T-cell (primary cell): ENCODE data around the gene REEP6. TPM values are rescaled to one million over a fixed set of nuclear protein-coding genes. Genes with fewer than 3 reads are reported as not detected.
"Not testable (repeated sequence)": the region's sequence is repeated elsewhere in the genome, so short reads cannot be mapped to it uniquely, and the experiment has no call there.

Source experiments
- ATAC-seq, 4 experiments: fragments of 200-7000 bp in 3 of 4; fragments of 150-1000 bp in 1 of 4; cut with Tn5 transposase; replicated peaks in 1 of 4; 1 replicate in 3 of 4; 2 replicates in 1 of 4; pipeline ENCODE4 v1.10.0; 2021; ENCODE audit warnings: moderate library complexity in 3 of 4, mild to moderate bottlenecking in 2 of 4, moderate number of reproducible peaks in 1 of 4
- CTCF ChIA-PET, 2 donors: fragments of 300-600 bp; sonication (Branson Sonifier 250); formaldehyde crosslinking; loops; one replicate each; lab custom pipeline; 2022; ENCODE audit warnings: antibody characterized with exemption in 2 of 2; lab: Charles Lee
- POLR2A ChIA-PET, 2 donors: fragments of 300-600 bp; sonication (Branson Sonifier 250); formaldehyde crosslinking; loops; one replicate each; lab custom pipeline; 2022; ENCODE audit warnings: antibody characterized with exemption in 2 of 2; lab: Charles Lee
- DNase-seq, 35 experiments: peaks; one replicate each; pipeline versions ENCODE4 v3.0.0 to v3.0.0-alpha.2; 2013 to 2023
- H3K27ac ChIP-seq: one replicate; pipeline ENCODE4 v1.5.1; 2013; ENCODE audit warnings: low read length
- H3K27me3 ChIP-seq, 2 experiments: replicated peaks in 1 of 2; 1 replicate in 1 of 2; 2 replicates in 1 of 2; pipeline versions ENCODE4 v1.6.1 to v1.7.0; 2013; ENCODE audit warnings: low read length in 1 of 2, mixed read lengths in 1 of 2; ENCODE audit not compliant: control insufficient read depth in 2 of 2, insufficient read depth in 2 of 2; ENCODE audit errors: extremely low read depth in 1 of 2
- H3K36me3 ChIP-seq, 2 donors: 1 replicate in 1 of 2; 2 replicates in 1 of 2; pipeline versions ENCODE4 v1.6.1 to v1.7.0; 2013; ENCODE audit warnings: low read length in 1 of 2; ENCODE audit not compliant: control insufficient read depth in 2 of 2, insufficient read depth in 1 of 2; ENCODE audit errors: extremely low read depth in 1 of 2
- H3K4me1 ChIP-seq, 2 experiments: 1 replicate in 1 of 2; 2 replicates in 1 of 2; pipeline versions ENCODE4 v1.6.1 to v1.7.0; 2013; ENCODE audit warnings: low read length in 2 of 2, mixed read lengths in 1 of 2; ENCODE audit not compliant: insufficient read depth in 2 of 2, control insufficient read depth in 1 of 2; ENCODE audit errors: extremely low read depth in 1 of 2
- H3K4me3 ChIP-seq, 2 donors: 1 replicate in 1 of 2; 2 replicates in 1 of 2; pipeline versions ENCODE4 v1.5.1 to v1.7.0; 2013; ENCODE audit warnings: mild to moderate bottlenecking in 2 of 2, low read length in 1 of 2, moderate library complexity in 1 of 2; ENCODE audit not compliant: control insufficient read depth in 1 of 2; ENCODE audit errors: extremely low read depth in 1 of 2
- H3K9me3 ChIP-seq: 2 replicates; pipeline ENCODE4 v1.7.0; 2013
- H3K27ac Mint-ChIP-seq, 2 donors: one replicate each; pipeline ENCODE4 v1.8.0; 2020 to 2021; ENCODE audit warnings: mild to moderate bottlenecking in 2 of 2, mixed read lengths in 2 of 2
- H3K27me3 Mint-ChIP-seq, 2 donors: one replicate each; pipeline ENCODE4 v1.8.0; 2021 to 2022; ENCODE audit warnings: mixed read lengths in 2 of 2
- H3K36me3 Mint-ChIP-seq: one replicate; pipeline ENCODE4 v1.8.0; 2021; ENCODE audit warnings: mixed read lengths
- H3K4me1 Mint-ChIP-seq, 3 donors: one replicate each; pipeline ENCODE4 v1.8.0; 2020 to 2022; ENCODE audit warnings: mixed read lengths in 3 of 3, mild to moderate bottlenecking in 1 of 3
- H3K4me3 Mint-ChIP-seq, 3 donors: one replicate each; pipeline ENCODE4 v1.8.0; 2020 to 2022; ENCODE audit warnings: mild to moderate bottlenecking in 3 of 3, mixed read lengths in 3 of 3, moderate library complexity in 3 of 3
- H3K9me3 Mint-ChIP-seq, 3 donors: one replicate each; pipeline ENCODE4 v1.8.0; 2020 to 2022; ENCODE audit warnings: mixed read lengths in 3 of 3
- WGBS: methylation state at CpG from one replicate; pipeline ENCODE4 v1.1.5; 2013; ENCODE audit warnings: missing lambda C conversion rate; ENCODE audit not compliant: insufficient coverage; 5-methylcytosine and 5-hydroxymethylcytosine counted together
- total RNA-seq, 35 experiments: library from RNA in 6 of 35; stranded (reverse) in 6 of 35; fragments of 120-200 nt in 1 of 35; gene quantifications; one replicate each; pipeline versions ENCODE4 v1.2.1 to v1.2.4 and lab custom pipeline; 2013 to 2026

Gene REEP6
- total RNA-seq, 5 donors from 2014 or later (not counting 1 experiment from before 2014, with no cell fraction given), result 2.2 to 6.9 (median 5.5) TPM

DNA sequence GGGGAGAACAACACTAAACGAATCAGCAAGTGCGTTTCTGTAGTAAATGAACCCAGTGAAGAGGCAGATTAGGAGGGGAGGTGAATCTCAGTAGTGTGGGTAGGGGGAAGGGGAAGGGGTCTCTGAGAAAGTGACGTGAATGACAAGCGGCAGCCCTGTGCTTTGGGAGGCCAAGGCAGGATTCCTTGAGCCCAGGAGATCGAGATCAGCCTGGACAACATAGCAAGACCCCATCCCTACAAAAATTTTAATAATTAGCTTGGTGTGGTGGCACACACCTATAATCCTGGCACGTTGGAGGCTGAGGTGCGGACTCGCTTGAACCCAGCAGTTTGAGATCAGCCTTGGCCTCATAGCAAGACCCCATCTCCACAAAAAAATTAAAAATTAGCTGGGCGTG is 41.0 kb downstream of the REEP6 start:
- ChIA-PET CTCF (no interaction called here), POLR2A (no interaction called here)
- no peaks in the 10 kb centered on the region for H3K9me3 ChIP-seq
- no peak overlapping the region for H3K27ac Mint-ChIP-seq
- no peaks in the 10 kb centered on the region for H3K36me3 Mint-ChIP-seq
- no peaks in the 10 kb centered on the region for H3K36me3 ChIP-seq
- H3K27me3 ChIP-seq, result peaks cover 0 to 63% of the 10 kb centered on the region in 2 experiments
- no peak overlapping the region for H3K4me3 ChIP-seq
- no peaks in the 10 kb centered on the region for H3K9me3 Mint-ChIP-seq
- peaks cover 26 to 33% of the 10 kb centered on the region in 2 donors for H3K27me3 Mint-ChIP-seq
- no CpG with 5 or more reads among the region's 9 CpGs for WGBS
- no peak for DNase-seq
- no peak for ATAC-seq
- no peak overlapping the region for H3K27ac ChIP-seq
- no peaks in the 10 kb centered on the region for H3K4me1 Mint-ChIP-seq
- no peaks in the 10 kb centered on the region for H3K4me1 ChIP-seq
- H3K4me3 Mint-ChIP-seq, result no peak overlapping the region

DNA sequence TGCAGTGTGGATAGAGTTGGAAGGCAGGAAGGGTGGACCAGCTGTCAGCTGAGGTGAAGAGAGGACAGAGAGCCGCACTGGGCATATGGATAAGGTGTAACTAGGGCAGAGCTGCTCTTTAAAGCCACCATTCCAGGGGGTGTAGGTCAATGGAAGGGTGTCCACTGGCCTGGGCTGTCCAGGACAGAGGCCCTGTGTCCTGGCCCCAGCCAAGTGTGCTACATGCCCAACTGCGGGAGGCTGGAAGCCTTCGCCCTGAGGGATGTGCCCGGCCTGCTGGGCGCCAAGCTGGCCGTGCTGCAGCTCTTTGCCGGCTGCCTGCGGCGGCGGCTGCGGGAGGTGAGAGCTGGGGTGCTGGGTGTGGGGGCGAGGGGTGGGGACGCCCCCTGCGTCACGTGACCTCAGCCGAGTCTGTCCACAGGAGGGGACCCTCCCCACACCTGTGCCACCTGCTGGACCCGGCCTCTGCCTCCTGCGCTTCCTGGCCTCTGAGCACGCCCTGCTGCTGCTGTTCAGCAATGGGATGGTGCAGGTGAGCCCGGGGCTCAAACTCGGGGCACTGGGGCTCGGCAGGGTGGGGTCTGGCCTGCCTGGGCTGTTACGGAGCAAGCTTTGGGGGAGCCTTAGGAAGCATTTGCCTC is 42.6 kb downstream of the REEP6 start:
- Mint-ChIP-seq H3K36me3 (no peaks in the 10 kb centered on the region), H3K27me3 (peaks cover 20 to 29% of the 10 kb centered on the region in 2 donors), H3K4me1 (no peaks in the 10 kb centered on the region), H3K27ac (no peak overlapping the region), H3K4me3 (no peak overlapping the region), H3K9me3 (no peaks in the 10 kb centered on the region)
- no peaks in the 10 kb centered on the region for H3K36me3 ChIP-seq
- no peaks in the 10 kb centered on the region for H3K4me1 ChIP-seq
- no peaks in the 10 kb centered on the region for H3K9me3 ChIP-seq
- DNase-seq, result no peak
- H3K27me3 ChIP-seq, result peaks cover 0 to 63% of the 10 kb centered on the region in 2 experiments
- WGBS, result 81% methylated on average over 10 of the region's 23 CpGs
- POLR2A ChIA-PET, result no interaction called here
- no peak overlapping the region for H3K4me3 ChIP-seq
- no peak for ATAC-seq
- no peak overlapping the region for H3K27ac ChIP-seq
- CTCF ChIA-PET, result interaction anchor here in 1 of 2 donors (0.6 to 0.7 kb wide), 2 partner anchors 13 to 134 kb away, joined by 4 to 11 read pairs; no protein-coding TSS in a partner anchor

DNA sequence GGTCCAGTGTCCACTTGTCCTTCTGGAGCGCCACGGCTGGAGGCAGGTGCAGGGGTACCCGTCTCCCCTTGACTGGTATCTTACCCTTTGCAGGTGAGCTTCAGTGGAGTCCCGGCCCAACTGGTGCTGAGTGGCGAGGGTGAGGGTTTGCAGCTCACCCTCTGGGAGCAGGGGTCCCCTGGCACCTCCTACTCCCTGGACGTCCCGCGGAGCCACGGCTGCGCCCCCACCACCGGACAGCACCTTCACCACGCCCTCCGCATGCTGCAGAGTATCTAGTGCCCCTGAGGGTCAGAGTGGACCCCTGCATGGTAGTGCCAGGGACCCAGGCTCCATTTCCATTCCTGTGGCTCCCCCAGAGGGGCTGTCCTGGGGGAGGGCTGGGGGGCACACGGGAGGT is 44.0 kb downstream of the REEP6 start:
- H3K9me3 Mint-ChIP-seq, result no peaks in the 10 kb centered on the region
- DNase-seq (no peak), ATAC-seq (no peak)
- Histone ChIP-seq H3K36me3 (no peaks in the 10 kb centered on the region), H3K27ac (no peak overlapping the region), H3K9me3 (no peaks in the 10 kb centered on the region), H3K4me3 (no peak overlapping the region), H3K4me1 (no peaks in the 10 kb centered on the region), H3K27me3 (peaks cover 0 to 61% of the 10 kb centered on the region in 2 experiments)
- no peaks in the 10 kb centered on the region for H3K4me1 Mint-ChIP-seq
- no peaks in the 10 kb centered on the region for H3K36me3 Mint-ChIP-seq
- ChIA-PET POLR2A (no interaction called here), CTCF (interaction anchor here in 1 of 2 donors (0.7 kb wide), 1 partner anchor 198 kb away, joined by 5 read pairs; no protein-coding TSS in a partner anchor)
- WGBS, result 93% methylated on average over 4 of the region's 14 CpGs
- H3K27ac Mint-ChIP-seq, result no peak overlapping the region
- H3K4me3 Mint-ChIP-seq, result no peak overlapping the region
- H3K27me3 Mint-ChIP-seq, result peaks cover 17 to 25% of the 10 kb centered on the region in 2 donors

DNA sequence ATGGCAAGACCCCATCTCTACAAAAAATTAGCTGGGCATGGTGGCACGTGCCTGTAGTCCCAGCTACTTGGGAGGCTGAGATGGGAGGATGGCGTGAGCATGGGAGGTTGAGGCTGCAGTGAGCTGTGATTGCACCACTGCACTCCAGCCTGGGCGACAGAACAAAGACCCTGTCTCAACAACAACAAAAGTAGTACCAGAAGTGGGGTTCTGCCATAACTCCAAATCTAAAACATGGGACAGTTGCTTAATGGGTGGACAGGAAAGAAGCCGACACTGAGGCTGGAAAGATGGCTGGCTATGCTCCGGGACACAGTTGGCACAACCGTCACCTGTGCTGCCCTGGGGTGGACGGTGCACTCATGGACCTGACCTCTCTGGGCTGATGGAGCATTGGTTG is 44.7 kb downstream of the REEP6 start:
- CTCF ChIA-PET, POLR2A ChIA-PET, DNase-seq, H3K27ac ChIP-seq, ATAC-seq, H3K9me3 Mint-ChIP-seq, H3K4me1 ChIP-seq, H3K4me3 ChIP-seq, H3K4me1 Mint-ChIP-seq, H3K4me3 Mint-ChIP-seq, H3K36me3 ChIP-seq, H3K27ac Mint-ChIP-seq, H3K9me3 ChIP-seq, H3K36me3 Mint-ChIP-seq: not testable (repeated sequence)
- H3K27me3 ChIP-seq, result peaks cover 0 to 67% of the 10 kb centered on the region in 2 experiments
- 85% methylated on average over 5 of the region's 7 CpGs for whole genome bisulfite sequencing
- peaks cover 19 to 28% of the 10 kb centered on the region in 2 donors for H3K27me3 Mint-ChIP-seq

DNA sequence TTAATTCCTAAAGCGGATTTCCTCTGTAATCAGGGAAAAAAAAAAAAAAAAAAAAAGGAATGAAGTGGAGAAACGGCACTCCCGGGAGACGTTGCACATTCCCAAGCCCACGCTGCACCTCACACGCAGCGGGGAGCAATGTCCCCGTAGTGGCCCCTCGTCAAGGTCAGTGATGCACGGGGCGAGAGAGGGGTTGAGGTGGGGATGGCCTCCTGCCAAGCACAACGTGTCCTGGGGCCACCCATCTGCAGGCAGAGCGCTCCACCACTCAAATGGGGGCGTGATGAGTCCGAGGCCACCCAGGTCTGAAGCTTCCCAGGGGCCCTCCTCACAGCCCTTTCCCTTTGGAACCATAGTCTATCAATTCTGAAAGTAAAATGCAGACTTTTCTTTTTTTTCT is 48.0 kb downstream of the REEP6 start:
- Mint-ChIP-seq H3K9me3 (no peaks in the 10 kb centered on the region), H3K27me3 (peaks cover 18 to 32% of the 10 kb centered on the region in 2 donors), H3K4me3 (no peak overlapping the region), H3K27ac (no peak overlapping the region), H3K36me3 (no peaks in the 10 kb centered on the region), H3K4me1 (no peaks in the 10 kb centered on the region)
- no peaks in the 10 kb centered on the region for H3K36me3 ChIP-seq
- CTCF ChIA-PET, result no interaction called here
- no peaks in the 10 kb centered on the region for H3K4me1 ChIP-seq
- 56% methylated on average over 11 of the region's 15 CpGs for WGBS
- H3K4me3 ChIP-seq, result no peak overlapping the region
- H3K27ac ChIP-seq, result no peak overlapping the region
- no peaks in the 10 kb centered on the region for H3K9me3 ChIP-seq
- DNase-seq (no peak), ATAC-seq (no peak)
- POLR2A ChIA-PET, result no interaction called here
- H3K27me3 ChIP-seq, result peaks cover 4 to 66% of the 10 kb centered on the region in 2 experiments

DNA sequence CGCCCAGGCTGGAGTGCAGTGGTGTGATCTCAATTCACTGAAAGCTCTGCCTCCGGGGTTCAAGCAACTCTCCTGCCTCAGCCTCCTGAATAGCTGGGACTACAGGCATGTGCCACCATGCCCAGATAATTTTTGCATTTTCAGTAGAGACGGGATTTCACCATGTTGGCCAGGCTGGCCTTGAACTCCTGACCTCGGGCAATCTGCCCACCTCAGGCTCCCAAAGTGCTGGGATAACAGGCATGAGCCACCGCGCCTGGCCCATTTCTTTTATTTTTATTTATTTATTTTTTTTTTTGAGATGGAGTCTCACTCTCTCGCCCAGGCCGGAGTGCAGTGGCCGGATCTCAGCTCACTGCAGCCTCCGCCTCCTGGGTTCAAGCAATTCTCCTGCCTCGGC is 48.8 kb downstream of the REEP6 start:
- H3K27ac Mint-ChIP-seq, H3K4me1 ChIP-seq, H3K9me3 Mint-ChIP-seq, DNase-seq, POLR2A ChIA-PET, H3K9me3 ChIP-seq, H3K36me3 Mint-ChIP-seq, H3K36me3 ChIP-seq, H3K4me3 ChIP-seq, ATAC-seq, H3K4me1 Mint-ChIP-seq, H3K4me3 Mint-ChIP-seq, H3K27ac ChIP-seq: not testable (repeated sequence)
- H3K27me3 ChIP-seq, result peaks cover 4 to 64% of the 10 kb centered on the region in 2 experiments
- CTCF ChIA-PET, result interaction anchor here in 1 of 2 donors (0.7 kb wide), 1 partner anchor 297 kb away, joined by 10 read pairs; no protein-coding TSS in a partner anchor
- peaks cover 18 to 34% of the 10 kb centered on the region in 2 donors for H3K27me3 Mint-ChIP-seq
- WGBS, result 100% methylated on average over 1 of the region's 11 CpGs
